ENCODE measurements around the gene MPO.
A peak's percentile ranks its signal among the peaks of the same experiment; 100 is the strongest.

The MPO gene, protein sequence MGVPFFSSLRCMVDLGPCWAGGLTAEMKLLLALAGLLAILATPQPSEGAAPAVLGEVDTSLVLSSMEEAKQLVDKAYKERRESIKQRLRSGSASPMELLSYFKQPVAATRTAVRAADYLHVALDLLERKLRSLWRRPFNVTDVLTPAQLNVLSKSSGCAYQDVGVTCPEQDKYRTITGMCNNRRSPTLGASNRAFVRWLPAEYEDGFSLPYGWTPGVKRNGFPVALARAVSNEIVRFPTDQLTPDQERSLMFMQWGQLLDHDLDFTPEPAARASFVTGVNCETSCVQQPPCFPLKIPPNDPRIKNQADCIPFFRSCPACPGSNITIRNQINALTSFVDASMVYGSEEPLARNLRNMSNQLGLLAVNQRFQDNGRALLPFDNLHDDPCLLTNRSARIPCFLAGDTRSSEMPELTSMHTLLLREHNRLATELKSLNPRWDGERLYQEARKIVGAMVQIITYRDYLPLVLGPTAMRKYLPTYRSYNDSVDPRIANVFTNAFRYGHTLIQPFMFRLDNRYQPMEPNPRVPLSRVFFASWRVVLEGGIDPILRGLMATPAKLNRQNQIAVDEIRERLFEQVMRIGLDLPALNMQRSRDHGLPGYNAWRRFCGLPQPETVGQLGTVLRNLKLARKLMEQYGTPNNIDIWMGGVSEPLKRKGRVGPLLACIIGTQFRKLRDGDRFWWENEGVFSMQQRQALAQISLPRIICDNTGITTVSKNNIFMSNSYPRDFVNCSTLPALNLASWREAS

DNA sequence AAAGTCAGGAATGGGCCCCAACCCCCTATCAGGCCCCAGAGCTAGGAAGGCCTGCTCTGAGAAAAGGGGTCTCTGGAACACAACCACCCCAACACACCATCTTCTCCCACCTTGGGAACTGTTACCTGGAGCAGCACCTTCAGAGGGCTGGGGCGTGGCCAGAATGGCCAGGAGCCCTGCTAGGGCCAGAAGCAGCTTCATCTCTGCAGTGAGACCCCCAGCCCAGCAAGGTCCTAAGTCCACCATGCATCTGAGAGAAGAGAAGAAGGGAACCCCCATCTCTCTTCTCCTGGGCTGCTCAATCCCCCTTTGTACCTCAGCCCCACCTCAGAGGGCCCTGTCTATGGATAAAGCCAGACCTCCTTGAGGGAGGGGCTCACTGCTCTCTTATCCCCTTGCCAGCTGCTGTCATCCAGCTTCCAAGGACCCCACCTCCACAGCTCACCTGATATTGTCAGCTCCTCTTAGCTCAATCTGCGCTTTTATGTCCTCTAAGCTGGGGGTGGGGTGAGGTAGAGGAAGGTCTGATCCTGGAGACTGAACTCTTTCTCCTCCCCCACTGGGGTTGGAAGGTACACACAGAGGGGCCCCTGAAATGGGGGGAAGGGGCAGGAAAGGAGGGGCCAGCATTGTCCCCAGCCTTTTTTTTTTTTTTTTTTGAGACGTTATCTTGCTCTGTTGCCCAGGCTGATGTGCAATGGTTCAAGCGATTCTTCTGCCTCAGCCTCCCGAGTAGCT is at the start of gene MPO:
TSS of gene MPO (minus strand) at position 456 of the 738 bp plus-strand sequence. CDS start at position 279, 177 bp downstream.
- peaks cover 23% of the 10 kb centered on the region for H3K27me3 ChIP-seq (ENCODE audit: insufficient read depth, low read length)
- H3K4me3 ChIP-seq (ENCODE audit: low read length): no peak within 1 kb of the TSS
- no peaks in the 10 kb centered on the region for H3K9me3 ChIP-seq (ENCODE audit: low read length)
- H3K36me3 ChIP-seq (ENCODE audit: insufficient read depth, low read length): no peaks in the 10 kb centered on the region
- H2AFZ ChIP-seq (ENCODE audit: low read depth, low read length): no peak within 1 kb of the TSS
- H3K4me1 ChIP-seq (ENCODE audit: insufficient read depth, low read length): no peaks in the 10 kb centered on the region

DNA sequence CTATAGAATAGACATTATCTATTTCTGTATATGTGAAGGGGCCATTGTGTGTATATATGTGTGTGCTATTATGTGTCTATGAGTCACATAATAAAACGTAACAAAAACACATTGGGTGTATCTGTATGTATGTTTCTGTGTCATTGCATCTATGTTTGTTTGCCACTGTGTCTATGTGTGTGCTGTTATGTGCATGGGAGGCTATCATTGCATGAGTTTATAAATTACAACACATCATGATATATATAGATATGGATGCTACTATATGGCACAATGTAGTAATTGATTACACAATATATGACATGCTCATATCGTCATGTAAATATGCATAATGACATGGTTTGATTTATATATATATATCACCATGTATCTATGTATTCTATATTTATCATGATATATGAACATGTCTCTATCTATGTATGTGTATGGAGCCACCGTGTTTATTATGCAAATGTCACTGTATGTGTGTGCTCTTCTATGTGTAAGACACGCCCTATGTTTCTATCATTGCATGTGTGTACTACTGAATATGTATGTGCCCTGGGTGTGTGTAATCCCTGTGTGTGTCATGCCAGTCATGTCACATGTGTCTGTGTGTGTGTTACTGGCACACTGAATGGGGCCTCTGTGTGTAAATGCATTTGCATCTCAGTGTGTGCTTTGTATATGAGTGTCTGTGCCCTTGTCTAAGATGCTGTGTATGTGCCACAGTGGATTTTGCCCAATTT is 49.2 kb upstream of the MPO start:
- no peaks in the 10 kb centered on the region for H3K36me3 ChIP-seq (ENCODE audit: insufficient read depth, low read length)
- peaks cover 12% of the 10 kb centered on the region for H3K27me3 ChIP-seq (ENCODE audit: insufficient read depth, low read length)
- H3K4me1 ChIP-seq (ENCODE audit: insufficient read depth, low read length): peaks cover 31% of the 10 kb centered on the region
- H2AFZ ChIP-seq (ENCODE audit: low read depth, low read length): no peak overlapping the region
- no peaks in the 10 kb centered on the region for H3K9me3 ChIP-seq (ENCODE audit: low read length)
- H3K4me3 ChIP-seq (ENCODE audit: low read length): peak overlapping the region; percentile 52

DNA sequence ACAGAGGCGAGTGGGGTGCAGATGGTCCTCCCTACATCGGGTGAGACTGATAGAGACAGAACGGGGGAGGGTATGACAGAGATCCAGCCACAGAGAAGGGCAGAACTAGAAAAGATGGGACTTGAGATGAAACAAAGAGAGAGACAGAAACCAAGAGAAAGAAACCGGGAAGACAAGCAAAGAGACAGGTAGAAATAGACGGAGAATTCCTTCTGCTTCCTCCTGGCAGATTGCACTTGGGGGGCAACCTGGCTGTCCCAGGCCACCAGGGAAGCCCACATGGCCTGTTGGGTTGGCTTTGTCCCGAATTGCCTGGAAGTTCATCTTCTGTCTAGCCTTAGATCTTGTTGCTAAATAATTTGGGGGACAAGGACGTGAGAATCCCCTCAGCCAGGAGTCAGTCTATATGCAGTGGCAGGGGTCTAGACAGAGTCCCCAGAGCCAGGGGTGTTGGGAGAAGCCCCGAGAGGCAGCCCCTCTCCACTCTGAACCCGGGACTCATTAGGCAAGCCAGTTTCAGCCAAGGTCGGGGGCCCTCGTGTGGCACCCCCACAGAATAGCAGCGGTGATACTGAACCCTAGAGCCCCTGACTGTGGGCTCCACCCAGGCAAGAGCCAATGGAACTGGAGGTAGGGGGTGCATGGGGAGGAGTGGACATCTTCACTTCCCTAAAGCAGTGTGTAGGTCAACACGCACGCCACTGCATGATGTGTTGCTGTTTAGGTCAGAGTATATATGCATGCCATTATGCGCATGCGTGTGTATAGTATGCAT is 48.5 kb upstream of the MPO start:
- H3K36me3 ChIP-seq (ENCODE audit: insufficient read depth, low read length): no peaks in the 10 kb centered on the region
- no peaks in the 10 kb centered on the region for H3K9me3 ChIP-seq (ENCODE audit: low read length)
- peaks cover 14% of the 10 kb centered on the region for H3K27me3 ChIP-seq (ENCODE audit: insufficient read depth, low read length)
- peak overlapping the region; percentile 58 for H2AFZ ChIP-seq (ENCODE audit: low read depth, low read length)
- H3K4me3 ChIP-seq (ENCODE audit: low read length): peak overlapping the region; percentile 52
- peaks cover 34% of the 10 kb centered on the region for H3K4me1 ChIP-seq (ENCODE audit: insufficient read depth, low read length)

DNA sequence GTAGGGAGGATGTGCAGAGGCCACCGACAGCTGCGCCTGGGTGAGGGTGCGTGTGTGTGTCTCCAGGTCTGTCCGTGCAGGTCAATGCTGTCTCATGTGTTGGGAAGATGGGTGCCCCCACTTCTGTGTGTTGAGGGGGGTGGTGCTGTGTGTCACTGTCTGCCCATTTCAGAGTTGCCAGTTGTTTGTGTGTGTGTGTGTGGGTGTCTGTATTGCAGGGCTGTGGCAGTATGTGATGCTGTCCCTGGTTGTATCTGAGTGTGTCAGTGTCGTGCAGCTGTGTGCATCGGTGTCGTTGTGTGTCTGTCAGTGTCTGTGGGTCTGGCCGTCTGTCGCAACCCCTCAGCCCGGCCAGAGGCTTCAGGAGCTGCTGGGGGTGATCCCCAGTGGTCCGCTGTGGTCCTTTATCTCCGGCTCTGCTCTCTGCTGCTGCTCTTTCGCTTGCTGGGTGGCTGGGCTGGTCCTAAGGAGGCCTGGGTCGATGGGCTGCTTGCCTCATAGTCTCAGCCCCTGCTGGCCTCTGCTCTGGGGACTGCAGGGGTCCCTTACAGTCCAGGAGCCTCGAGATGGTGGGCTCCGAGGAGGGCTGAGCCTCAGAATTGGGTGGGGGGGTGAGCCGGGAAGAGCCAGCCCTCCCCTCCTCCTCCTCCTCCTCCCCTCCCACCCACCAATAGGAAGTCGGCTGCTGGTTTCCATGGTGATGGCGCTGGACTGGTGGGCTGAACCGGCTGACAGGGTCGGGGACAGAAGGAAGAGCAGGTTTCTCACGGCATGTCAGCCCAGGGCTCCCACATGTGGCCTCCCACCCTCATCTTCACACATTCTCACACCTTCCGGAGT is 47.7 kb upstream of the MPO start, which contains the start of gene TSPOAP1:
TSS of gene TSPOAP1 (minus strand) at position 601 of the 840 bp plus-strand sequence. CDS start 875 bp downstream, outside the sequence.
- peaks cover 21% of the 10 kb centered on the region for H3K27me3 ChIP-seq (ENCODE audit: insufficient read depth, low read length)
- H3K4me1 ChIP-seq (ENCODE audit: insufficient read depth, low read length): peaks cover 34% of the 10 kb centered on the region
- H2AFZ ChIP-seq (ENCODE audit: low read depth, low read length): peak within 1 kb of the TSS; percentile 58
- peak within 1 kb of the TSS; percentile 52 for H3K4me3 ChIP-seq (ENCODE audit: low read length)
- no peaks in the 10 kb centered on the region for H3K9me3 ChIP-seq (ENCODE audit: low read length)
- no peaks in the 10 kb centered on the region for H3K36me3 ChIP-seq (ENCODE audit: insufficient read depth, low read length)

DNA sequence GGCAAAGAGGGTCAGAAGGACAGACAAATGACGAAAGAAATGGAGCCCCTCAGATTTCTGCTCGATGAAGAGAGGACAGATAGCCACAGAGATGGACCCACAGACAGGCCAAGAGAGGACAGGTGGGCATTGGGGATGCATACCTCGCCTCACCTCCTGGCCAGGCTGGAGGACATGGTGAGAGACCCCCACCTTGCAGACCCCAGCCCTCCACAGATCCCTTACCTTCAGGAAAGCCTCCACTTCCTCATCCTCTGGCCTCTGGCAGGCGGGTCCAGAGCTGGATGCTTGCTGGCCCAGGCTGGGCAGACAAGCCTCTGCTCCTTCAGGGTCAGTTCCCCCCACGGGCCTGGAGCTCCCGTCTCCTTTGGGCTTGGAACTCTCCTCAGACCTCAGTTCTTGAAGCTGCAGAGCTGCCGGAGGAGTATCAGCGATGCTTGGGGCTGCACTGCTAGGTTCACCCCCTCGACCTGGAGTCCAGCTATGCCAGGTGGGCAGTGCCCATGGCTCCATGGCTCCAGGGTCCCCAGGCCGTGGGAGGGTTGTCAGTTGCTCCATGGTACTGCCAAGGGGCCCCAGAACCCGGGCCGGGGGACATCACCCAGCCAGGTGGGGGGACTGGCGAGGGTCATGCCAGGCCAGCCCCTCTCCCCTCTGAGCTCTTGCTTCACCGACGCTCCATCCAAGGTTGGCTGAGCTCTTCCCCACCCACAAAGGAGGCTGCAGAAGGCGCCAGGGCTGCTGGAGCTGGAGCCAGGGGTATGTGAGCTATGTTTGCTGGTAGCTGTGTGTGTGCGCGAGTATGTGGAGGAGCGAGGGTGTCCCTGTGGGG is 46.8 kb upstream of the MPO start:
- Histone ChIP-seq H3K27me3 (ENCODE audit: insufficient read depth, low read length) (peaks cover 23% of the 10 kb centered on the region), H3K4me3 (ENCODE audit: low read length) (peak overlapping the region; percentile 52), H3K36me3 (ENCODE audit: insufficient read depth, low read length) (no peaks in the 10 kb centered on the region), H2AFZ (ENCODE audit: low read depth, low read length) (no peak overlapping the region), H3K4me1 (ENCODE audit: insufficient read depth, low read length) (peaks cover 34% of the 10 kb centered on the region), H3K9me3 (ENCODE audit: low read length) (no peaks in the 10 kb centered on the region)

DNA sequence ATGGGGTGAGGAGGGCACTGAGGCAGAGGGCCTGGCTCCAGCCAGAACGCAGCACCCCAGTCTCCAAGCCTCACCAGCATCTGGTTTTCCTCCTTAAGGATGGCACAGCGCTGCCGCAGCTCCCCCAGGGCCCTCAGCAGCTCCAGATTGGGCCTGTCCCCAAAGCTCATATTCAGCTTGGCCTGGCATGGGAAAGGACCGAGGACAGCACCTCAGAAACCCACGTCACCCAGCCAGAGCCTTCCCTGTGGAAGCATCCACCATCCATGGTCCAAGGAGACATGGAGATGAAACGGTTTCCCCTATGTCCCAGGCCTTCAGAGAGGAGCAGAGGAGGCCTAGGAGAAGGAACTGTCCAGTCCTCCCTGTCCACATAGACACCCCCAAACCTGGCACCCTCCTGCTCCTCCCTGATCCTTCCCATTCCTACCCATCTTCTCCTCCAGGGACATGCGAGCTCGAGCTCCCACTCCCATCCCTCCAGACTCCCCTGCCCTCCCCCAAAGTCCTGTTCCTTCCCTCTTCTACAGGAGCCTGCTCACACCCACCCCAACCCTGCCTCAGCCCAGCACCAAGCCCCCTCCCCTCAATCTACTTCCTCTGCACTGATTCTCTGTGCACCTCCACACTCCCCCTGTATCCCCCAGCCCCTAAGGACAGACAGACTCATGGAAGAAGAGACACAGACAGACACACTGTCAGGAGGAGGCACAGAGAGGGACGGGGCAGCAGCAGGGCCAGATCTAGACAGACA is 46.1 kb upstream of the MPO start:
- Histone ChIP-seq H3K9me3 (ENCODE audit: low read length) (no peaks in the 10 kb centered on the region), H3K4me3 (ENCODE audit: low read length) (no peak overlapping the region), H2AFZ (ENCODE audit: low read depth, low read length) (no peak overlapping the region), H3K4me1 (ENCODE audit: insufficient read depth, low read length) (peaks cover 34% of the 10 kb centered on the region), H3K36me3 (ENCODE audit: insufficient read depth, low read length) (no peaks in the 10 kb centered on the region), H3K27me3 (ENCODE audit: insufficient read depth, low read length) (peaks cover 23% of the 10 kb centered on the region)

DNA sequence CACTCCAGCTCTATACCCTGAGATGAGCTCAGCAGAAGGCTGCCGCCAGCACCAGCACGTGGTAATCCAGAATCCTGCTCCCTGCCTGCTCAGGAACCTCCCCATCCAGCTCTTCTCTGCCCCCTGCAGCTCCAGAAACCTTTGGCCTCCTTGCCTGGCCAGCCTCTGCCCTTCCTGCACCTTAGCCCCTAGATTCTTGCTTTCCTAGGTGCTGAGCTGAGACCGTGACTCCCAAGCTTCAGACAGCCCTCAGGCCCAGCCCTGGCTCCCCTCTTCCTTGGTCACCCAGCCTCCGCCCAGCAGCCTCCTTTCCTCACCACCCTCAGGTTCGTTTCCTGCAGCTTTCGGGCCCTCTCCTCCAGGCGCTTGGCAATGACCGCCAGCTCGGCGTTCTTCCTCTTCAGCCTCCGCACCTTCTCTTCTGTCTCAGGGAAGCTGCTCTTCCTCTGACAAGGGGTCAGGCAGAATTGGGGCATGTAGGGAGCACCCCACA is 45.3 kb upstream of the MPO start:
- Histone ChIP-seq H3K4me1 (ENCODE audit: insufficient read depth, low read length) (peaks cover 34% of the 10 kb centered on the region), H3K9me3 (ENCODE audit: low read length) (no peaks in the 10 kb centered on the region), H3K27me3 (ENCODE audit: insufficient read depth, low read length) (peaks cover 23% of the 10 kb centered on the region), H3K36me3 (ENCODE audit: insufficient read depth, low read length) (no peaks in the 10 kb centered on the region), H2AFZ (ENCODE audit: low read depth, low read length) (no peak overlapping the region), H3K4me3 (ENCODE audit: low read length) (no peak overlapping the region)

DNA sequence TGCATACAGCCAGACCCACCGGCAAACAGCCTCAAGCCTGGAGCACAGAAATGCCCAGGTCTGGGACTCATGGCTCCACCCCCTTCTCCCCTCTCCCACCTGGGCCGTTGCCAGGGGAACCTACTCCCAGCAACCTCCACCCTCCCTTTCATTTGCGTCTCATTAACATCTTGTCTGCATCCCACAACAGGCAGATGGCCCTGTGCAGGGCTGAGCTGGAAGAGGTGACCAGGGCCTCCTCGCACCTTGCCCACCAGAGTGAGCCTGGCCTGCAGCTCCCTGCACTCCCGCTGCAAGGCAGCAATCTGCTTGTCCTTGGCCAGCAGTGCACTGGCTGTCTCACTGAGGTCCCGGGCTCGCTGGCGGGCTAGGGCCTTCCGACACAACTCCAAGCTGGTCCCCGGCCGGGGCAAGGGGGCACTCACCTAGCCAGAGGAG is 44.6 kb upstream of the MPO start:
- peaks cover 34% of the 10 kb centered on the region for H3K4me1 ChIP-seq (ENCODE audit: insufficient read depth, low read length)
- H3K9me3 ChIP-seq (ENCODE audit: low read length): no peaks in the 10 kb centered on the region
- no peak overlapping the region for H2AFZ ChIP-seq (ENCODE audit: low read depth, low read length)
- no peak overlapping the region for H3K4me3 ChIP-seq (ENCODE audit: low read length)
- H3K36me3 ChIP-seq (ENCODE audit: insufficient read depth, low read length): no peaks in the 10 kb centered on the region
- peaks cover 23% of the 10 kb centered on the region for H3K27me3 ChIP-seq (ENCODE audit: insufficient read depth, low read length)

DNA sequence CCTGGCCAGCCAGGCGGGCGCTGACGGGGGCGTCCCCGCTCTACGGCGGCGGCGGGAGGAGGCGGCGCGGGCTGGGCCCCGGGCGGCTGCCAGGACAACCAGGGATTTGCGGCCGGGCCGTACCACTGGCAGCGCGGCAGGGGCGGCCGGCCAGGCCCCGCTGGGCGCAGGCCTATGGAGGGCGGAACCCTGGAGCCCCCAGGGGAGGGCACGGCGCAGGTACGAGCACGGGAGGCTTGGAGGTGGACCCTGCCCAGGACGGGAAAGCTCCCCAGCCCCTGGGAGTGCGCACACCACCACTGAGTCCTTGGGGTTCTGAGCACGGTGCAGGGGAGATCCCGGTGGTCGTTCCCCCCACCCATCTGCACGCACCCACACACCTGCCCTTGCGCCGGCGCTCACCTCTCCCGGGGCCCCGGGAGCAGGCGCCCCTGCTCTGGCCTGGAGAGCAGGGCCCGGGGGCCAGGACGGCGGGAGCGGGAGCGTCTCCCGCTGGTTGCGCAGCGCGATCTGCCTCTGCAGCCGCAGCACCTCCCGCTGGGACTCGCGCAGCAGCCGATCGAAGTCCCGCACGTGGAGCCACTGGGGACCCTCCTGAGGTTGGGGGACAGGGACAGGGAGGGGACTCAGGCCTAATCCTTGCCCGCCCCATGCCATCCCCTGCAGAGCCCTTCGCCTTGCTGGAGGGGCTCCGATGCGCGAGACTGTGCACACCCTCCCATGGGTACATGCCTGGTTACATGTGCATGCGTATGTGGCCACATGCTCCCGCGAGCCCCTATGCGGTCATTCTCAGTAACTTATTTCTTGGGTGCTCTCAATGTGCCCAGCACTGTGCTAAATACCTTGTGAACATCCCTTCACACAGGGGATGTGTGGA is 43.9 kb upstream of the MPO start:
- Histone ChIP-seq H3K36me3 (ENCODE audit: insufficient read depth, low read length) (no peaks in the 10 kb centered on the region), H3K4me1 (ENCODE audit: insufficient read depth, low read length) (peaks cover 32% of the 10 kb centered on the region), H3K27me3 (ENCODE audit: insufficient read depth, low read length) (peaks cover 23% of the 10 kb centered on the region), H3K4me3 (ENCODE audit: low read length) (no peak overlapping the region), H3K9me3 (ENCODE audit: low read length) (no peaks in the 10 kb centered on the region), H2AFZ (ENCODE audit: low read depth, low read length) (no peak overlapping the region)
